Endothelial cell of umbilical vein (primary cell): ENCODE results near the gene RELT. TPM values are rescaled to one million over a fixed set of nuclear protein-coding genes. Genes with fewer than 3 reads are reported as not detected.

ENCODE experiments used
- BruUV-seq: library from RNA; stranded (reverse); fragments of 400-500 nt; replicated peaks from 2 replicates; lab custom pipeline; 2021; lab: Mats Ljungman, UMichigan
- CTCF ChIA-PET: fragments of 300-600, 350-600 bp; sonication (Branson Sonifier 250); formaldehyde crosslinking; loops from one replicate; lab custom pipeline; 2021; ENCODE audit warnings: antibody characterized with exemption, inconsistent platforms; lab: Charles Lee
- POLR2A ChIA-PET: fragments of 300-600, 350-600 bp; sonication (Branson Sonifier 250); formaldehyde crosslinking; loops from one replicate; lab custom pipeline; 2021; ENCODE audit warnings: antibody characterized with exemption, inconsistent platforms; lab: Charles Lee
- DNase-seq: peaks from one replicate; pipeline ENCODE4 v3.0.0-alpha.2; 2011; ENCODE audit warnings: low read depth, low spot score
- FAIRE-seq: peaks from 2 replicates; lab custom pipeline; 2011; peaks lifted over from hg19 to GRCh38; lab: Jason Lieb, UNC
- H2AFZ ChIP-seq: 2 replicates; pipeline ENCODE4 v1.6.0; 2012; ENCODE audit warnings: low read depth, low read length, control low read depth, inconsistent platforms
- H3K27ac ChIP-seq: 2 replicates; pipeline ENCODE4 v1.5.1; 2011; ENCODE audit warnings: low read depth, mild to moderate bottlenecking, control low read depth, low read length, moderate library complexity; ENCODE audit not compliant: insufficient read depth
- H3K27me3 ChIP-seq, 2 experiments: 2 replicates each; pipeline versions ENCODE4 v1.6.0 to v1.6.1; 2011; ENCODE audit warnings: low read length in 2 of 2, mixed read lengths in 1 of 2; ENCODE audit not compliant: control insufficient read depth in 2 of 2, insufficient read depth in 2 of 2
- H3K36me3 ChIP-seq, 2 experiments: 2 replicates in 1 of 2; 3 replicates in 1 of 2; pipeline ENCODE4 v1.5.1; 2011; ENCODE audit warnings: low read length in 2 of 2, mild to moderate bottlenecking in 1 of 2, moderate library complexity in 1 of 2; ENCODE audit not compliant: control insufficient read depth in 2 of 2, insufficient read depth in 2 of 2; ENCODE audit errors: extremely low read depth in 1 of 2
- H3K4me1 ChIP-seq: 3 replicates; pipeline ENCODE4 v1.5.1; 2011; ENCODE audit warnings: mild to moderate bottlenecking, low read length; ENCODE audit not compliant: control insufficient read depth, insufficient read depth; ENCODE audit errors: extremely low read depth
- H3K4me2 ChIP-seq: 2 replicates; pipeline ENCODE4 v1.6.1; 2011; ENCODE audit warnings: low read length, control low read depth, mixed read lengths; ENCODE audit not compliant: insufficient read depth
- H3K4me3 ChIP-seq, 3 experiments: fragments of 200-600 bp in 1 of 3; sonication (generic), shearing (Covaris generic) in 1 of 3; replicated peaks in 1 of 3; 2 replicates each; pipeline ENCODE4 v1.5.1; 2011 to 2016; ENCODE audit warnings: control low read depth in 3 of 3, low read length in 3 of 3, mild to moderate bottlenecking in 2 of 3, inconsistent platforms in 1 of 3, low read depth in 1 of 3, moderate library complexity in 1 of 3; ENCODE audit not compliant: insufficient read depth in 1 of 3
- H3K79me2 ChIP-seq: 2 replicates; pipeline ENCODE4 v1.6.0; 2012; ENCODE audit warnings: low read length, inconsistent platforms; ENCODE audit not compliant: control insufficient read depth, insufficient read depth
- H3K9ac ChIP-seq: replicated peaks from 2 replicates; pipeline ENCODE3; 2011; ENCODE audit warnings: low read length, control low read depth; ENCODE audit not compliant: insufficient read depth; ENCODE audit errors: extremely low read depth
- H3K9me1 ChIP-seq: replicated peaks from 3 replicates; pipeline ENCODE4 v1.6.0; 2011; ENCODE audit warnings: mild to moderate bottlenecking, low read length; ENCODE audit not compliant: control insufficient read depth, insufficient read depth; ENCODE audit errors: extremely low read depth
- H3K9me3 ChIP-seq: replicated peaks from 2 replicates; pipeline ENCODE4 v1.5.1; 2012; ENCODE audit warnings: low read length, inconsistent platforms; ENCODE audit not compliant: control insufficient read depth, insufficient read depth
- H4K20me1 ChIP-seq: replicated peaks from 2 replicates; pipeline ENCODE3; 2011; ENCODE audit warnings: mild to moderate bottlenecking, low read length; ENCODE audit not compliant: control insufficient read depth, insufficient read depth; ENCODE audit errors: extremely low read depth
- EZH2 ChIP-seq: IDR thresholded peaks from 2 replicates; pipeline ENCODE4 v1.6.1; 2012; ENCODE audit warnings: borderline replicate concordance, low read depth, mild to moderate bottlenecking, moderate library complexity, low read length, inconsistent platforms; ENCODE audit not compliant: severe bottlenecking
- FOS ChIP-seq: IDR thresholded peaks from 2 replicates; pipeline ENCODE4 v1.6.1; 2011; ENCODE audit warnings: mild to moderate bottlenecking, low read length, moderate library complexity, borderline replicate concordance; ENCODE audit not compliant: insufficient read depth
- GATA2 ChIP-seq: IDR thresholded peaks from 2 replicates; pipeline ENCODE4 v1.7.0; 2011; ENCODE audit warnings: low read depth, mild to moderate bottlenecking, moderate library complexity, mixed read lengths, low read length; ENCODE audit not compliant: insufficient read length, insufficient read depth
- JUN ChIP-seq: IDR thresholded peaks from 2 replicates; pipeline ENCODE4 v1.6.1; 2011; ENCODE audit warnings: borderline replicate concordance, low read depth; ENCODE audit not compliant: insufficient read length, insufficient read depth
- MAX ChIP-seq: IDR thresholded peaks from 2 replicates; pipeline ENCODE4 v1.6.1; 2011; ENCODE audit not compliant: insufficient read depth, insufficient read length
- MYC ChIP-seq: IDR thresholded peaks from one replicate; pipeline ENCODE4 v1.6.1; 2011; ENCODE audit warnings: mild to moderate bottlenecking, low read depth, low read length
- POLR2A ChIP-seq: IDR thresholded peaks from 2 replicates; pipeline ENCODE4 v1.6.1; 2012; ENCODE audit warnings: low read depth, mild to moderate bottlenecking, control low read depth, low read length
- POLR2AphosphoS5 ChIP-seq: IDR thresholded peaks from 2 replicates; pipeline ENCODE4 v1.6.1; 2012; ENCODE audit warnings: low read depth, mild to moderate bottlenecking, control low read depth, low read length, moderate library complexity; ENCODE audit not compliant: insufficient read depth
- dilution Hi-C: fragments of 300-500 bp; cut with MboI; formaldehyde crosslinking; loops from one replicate; pipeline ENCODE4 v1.15.0; 2019; ENCODE audit warnings: low sequenced_read_pairs; ENCODE audit not compliant: extremely low pct_ligation_motif_present
- intact Hi-C: fragments of 100-400 bp; cut with micrococcal nuclease; formaldehyde crosslinking; loops from one replicate; pipeline ENCODE4 v1.10.0; 2022
- polyA plus RNA-seq, 4 experiments: library from polyadenylated mRNA; depleted of rRNA in 3 of 4; stranded (reverse) in 3 of 4; unstranded in 1 of 4; fragments of >200 nt; gene quantifications; 2 replicates each; pipeline versions ENCODE4 v1.2.1 to v1.2.3, GENCODE V29; 2011 to 2012; ENCODE audit warnings: missing spikeins in 1 of 4
- total RNA-seq: library from RNA; stranded (reverse); gene quantifications from 2 replicates; pipeline ENCODE4 v1.2.3, GENCODE V29; 2021
- TF ChIP-seq, protein P1 (sequence below), 2 donors: IDR thresholded peaks; 1 replicate in 1 of 2; 2 replicates in 1 of 2; pipeline ENCODE4 v1.5.1; 2011; ENCODE audit warnings: low read length in 2 of 2, mild to moderate bottlenecking in 2 of 2, moderate library complexity in 2 of 2, control low read depth in 1 of 2, inconsistent platforms in 1 of 2, low read depth in 1 of 2; ENCODE audit not compliant: insufficient read depth in 1 of 2; ENCODE audit errors: extremely low read depth in 1 of 2

RELT gene
- total and polyA plus RNA-seq, 2 donors (not counting 3 experiments of a cell fraction or from before 2014, with no cell fraction given): 6.7 to 13.1 TPM

DNA sequence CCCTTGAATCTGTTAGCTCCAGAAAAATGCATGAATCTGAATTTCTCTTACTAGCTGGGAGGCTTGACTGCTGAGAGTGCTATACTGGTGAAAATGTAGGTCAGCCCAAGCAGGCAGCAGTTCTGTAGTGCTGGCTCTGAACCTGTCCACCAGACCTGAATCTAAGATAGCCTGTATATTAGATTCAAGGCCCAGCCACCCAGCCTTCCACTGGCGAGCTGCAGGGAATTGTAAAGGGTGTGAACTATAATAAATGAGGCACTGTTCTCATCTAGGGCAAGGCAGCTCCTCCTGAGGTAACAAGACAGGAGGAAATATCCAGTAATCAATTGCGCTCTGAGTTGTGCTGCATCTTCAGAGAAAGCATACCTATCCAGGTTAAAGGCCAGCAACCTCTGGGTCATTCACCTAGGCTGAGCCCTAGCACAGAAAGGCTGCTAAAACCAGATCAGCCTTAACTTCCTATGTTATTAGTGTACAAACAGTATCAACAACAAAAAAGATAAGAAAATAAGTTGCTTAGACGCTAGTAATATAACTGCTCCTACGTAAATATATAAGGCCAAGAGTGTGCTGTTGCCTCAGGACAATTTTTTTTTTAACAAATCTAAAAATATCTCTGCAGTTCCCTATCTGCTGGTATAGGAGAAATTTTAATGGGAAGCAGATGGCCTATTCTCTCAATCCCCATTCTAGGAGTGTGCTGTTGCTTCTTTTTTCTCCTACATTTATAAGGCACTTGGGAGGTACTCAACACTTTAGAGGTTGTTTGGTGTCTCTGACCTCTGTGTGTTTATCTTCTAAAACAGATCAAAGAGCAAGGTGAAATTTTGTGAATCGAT, 63.0 kb downstream of the RELT start:
- Histone ChIP-seq H3K9ac (no peak overlapping the region), H3K4me2 (no peak overlapping the region), H3K9me1 (no peaks in the 10 kb centered on the region), H3K36me3 (no peaks in the 10 kb centered on the region), H4K20me1 (no peaks in the 10 kb centered on the region), H3K4me1 (no peaks in the 10 kb centered on the region), H2AFZ (no peak overlapping the region), H3K27me3 (no peaks in the 10 kb centered on the region), H3K79me2 (no peaks in the 10 kb centered on the region), H3K4me3 (no peak overlapping the region), H3K9me3 (no peaks in the 10 kb centered on the region), H3K27ac (no peak overlapping the region)
- no peak for TF ChIP-seq GATA2
- no peak for TF ChIP-seq MYC
- no peak for TF ChIP-seq FOS
- TF ChIP-seq, protein P1, sequence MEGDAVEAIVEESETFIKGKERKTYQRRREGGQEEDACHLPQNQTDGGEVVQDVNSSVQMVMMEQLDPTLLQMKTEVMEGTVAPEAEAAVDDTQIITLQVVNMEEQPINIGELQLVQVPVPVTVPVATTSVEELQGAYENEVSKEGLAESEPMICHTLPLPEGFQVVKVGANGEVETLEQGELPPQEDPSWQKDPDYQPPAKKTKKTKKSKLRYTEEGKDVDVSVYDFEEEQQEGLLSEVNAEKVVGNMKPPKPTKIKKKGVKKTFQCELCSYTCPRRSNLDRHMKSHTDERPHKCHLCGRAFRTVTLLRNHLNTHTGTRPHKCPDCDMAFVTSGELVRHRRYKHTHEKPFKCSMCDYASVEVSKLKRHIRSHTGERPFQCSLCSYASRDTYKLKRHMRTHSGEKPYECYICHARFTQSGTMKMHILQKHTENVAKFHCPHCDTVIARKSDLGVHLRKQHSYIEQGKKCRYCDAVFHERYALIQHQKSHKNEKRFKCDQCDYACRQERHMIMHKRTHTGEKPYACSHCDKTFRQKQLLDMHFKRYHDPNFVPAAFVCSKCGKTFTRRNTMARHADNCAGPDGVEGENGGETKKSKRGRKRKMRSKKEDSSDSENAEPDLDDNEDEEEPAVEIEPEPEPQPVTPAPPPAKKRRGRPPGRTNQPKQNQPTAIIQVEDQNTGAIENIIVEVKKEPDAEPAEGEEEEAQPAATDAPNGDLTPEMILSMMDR (IDR thresholded peaks at IDR 0.05; ENCODE audit: extremely low read depth in 1 of 2, insufficient read depth in 1 of 2, low read depth in 1 of 2, low read length in 2 of 2): no peak
- no peak for TF ChIP-seq MAX
- TF ChIP-seq POLR2AphosphoS5: no peak
- no peak for TF ChIP-seq JUN
- TF ChIP-seq POLR2A: no peak
- TF ChIP-seq EZH2: no peak
- no TSS peak for BruUV-seq
- dilution Hi-C loops (no loop called here), intact Hi-C loops (no loop called here)
- CTCF ChIA-PET: interaction anchor here (1.5 to 2.8 kb wide), 2 partner anchors 24 to 40 kb away, joined by 4 to 13 read pairs; no protein-coding TSS in a partner anchor
- DNase-seq: no peak
- no peak for FAIRE-seq
- POLR2A ChIA-PET: no interaction called here
